SK-N-SH (cell line): ENCODE measurements around the gene NOP9. TPM values are rescaled to one million over a fixed set of nuclear protein-coding genes. Genes with fewer than 3 reads are reported as not detected.

Experiments
- CTCF ChIA-PET: fragments of 300-600, 350-600 bp; formaldehyde crosslinking; extraction: SDS; loops from one replicate; lab custom pipeline; 2021; lab: Yijun Ruan, JAX
- POLR2A ChIA-PET: fragments of 350-600 bp; sonication (Branson Sonifier 250); formaldehyde crosslinking; extraction: SDS; loops from one replicate; lab custom pipeline; 2020; ENCODE audit warnings: antibody characterized with exemption, inconsistent platforms; lab: Yijun Ruan, JAX
- DNase-seq: peaks from one replicate; pipeline ENCODE4 v3.0.0; 2012
- H2AFZ ChIP-seq: fragments of 200-600 bp; sonication (generic); 2 replicates; pipeline ENCODE4 v1.8.1; 2016; ENCODE audit warnings: antibody characterized with exemption, mild to moderate bottlenecking, low read depth
- H3F3A ChIP-seq: fragments of 200-600 bp; sonication (generic); replicated peaks from 2 replicates; pipeline ENCODE3; 2016; ENCODE audit warnings: antibody characterized with exemption, mild to moderate bottlenecking; ENCODE audit not compliant: insufficient read depth
- H3K27ac ChIP-seq, 2 experiments: fragments of 200-500 bp in 1 of 2; fragments of 200-600 bp in 1 of 2; sonication (Bioruptor generic) in 1 of 2; sonication (generic), shearing (Covaris generic) in 1 of 2; 2 replicates each; pipeline versions ENCODE4 v1.5.1 to v1.6.1; 2014 to 2016; ENCODE audit warnings: low read depth in 2 of 2, inconsistent platforms in 1 of 2, low read length in 1 of 2, mild to moderate bottlenecking in 1 of 2, mixed read lengths in 1 of 2
- H3K27me3 ChIP-seq: fragments of 200-600 bp; sonication (generic), shearing (Covaris generic); 2 replicates; pipeline ENCODE4 v1.6.1; 2016; ENCODE audit warnings: mixed run types; ENCODE audit not compliant: insufficient read depth
- H3K36me3 ChIP-seq, 2 experiments: fragments of 200-500 bp in 1 of 2; fragments of 200-600 bp in 1 of 2; sonication (Bioruptor generic) in 1 of 2; sonication (generic) in 1 of 2; replicated peaks in 1 of 2; 2 replicates each; pipeline versions ENCODE3 to v1.5.1; 2014 to 2016; ENCODE audit warnings: low read length in 1 of 2, mild to moderate bottlenecking in 1 of 2; ENCODE audit not compliant: insufficient read depth in 2 of 2, control insufficient read depth in 1 of 2
- H3K4me1 ChIP-seq, 2 experiments: fragments of 200-500 bp in 1 of 2; fragments of 200-600 bp in 1 of 2; sonication (Bioruptor generic) in 1 of 2; sonication (generic), shearing (Covaris generic) in 1 of 2; 2 replicates each; pipeline versions ENCODE4 v1.5.1 to v1.6.1; 2014 to 2016; ENCODE audit warnings: low read depth in 1 of 2, low read length in 1 of 2, mixed run types in 1 of 2; ENCODE audit not compliant: insufficient read depth in 2 of 2, control insufficient read depth in 1 of 2
- H3K4me2 ChIP-seq: fragments of 200-600 bp; sonication (generic), shearing (Covaris generic); 2 replicates; pipeline ENCODE4 v1.6.1; 2017; ENCODE audit warnings: mixed run types
- H3K4me3 ChIP-seq, 2 experiments: fragments of 200-500 bp in 1 of 2; fragments of 200-600 bp in 1 of 2; sonication (Bioruptor generic) in 1 of 2; sonication (generic), shearing (Covaris generic) in 1 of 2; 2 replicates each; pipeline versions ENCODE4 v1.5.1 to v1.8.1; 2014 to 2016; ENCODE audit warnings: low read depth in 2 of 2, inconsistent platforms in 1 of 2, low read length in 1 of 2, mild to moderate bottlenecking in 1 of 2, mixed read lengths in 1 of 2, moderate library complexity in 1 of 2
- H3K79me2 ChIP-seq: fragments of 200-600 bp; sonication (generic); 2 replicates; pipeline ENCODE4 v1.8.1; 2017; ENCODE audit warnings: mild to moderate bottlenecking; ENCODE audit not compliant: insufficient read depth
- H3K9ac ChIP-seq: fragments of 200-600 bp; sonication (generic); 2 replicates; pipeline ENCODE4 v1.6.1; 2017; ENCODE audit warnings: mixed run types
- H3K9me2 ChIP-seq: fragments of 200-600 bp; sonication (generic); 2 replicates; pipeline ENCODE4 v1.6.1; 2017; ENCODE audit warnings: mixed run types
- H3K9me3 ChIP-seq: fragments of 200-600 bp; sonication (generic); 2 replicates; pipeline ENCODE4 v1.6.1; 2017; ENCODE audit warnings: mixed run types, mild to moderate bottlenecking, moderate library complexity
- H4K20me1 ChIP-seq: fragments of 200-600 bp; sonication (generic); 2 replicates; pipeline ENCODE4 v1.6.1; 2017; ENCODE audit warnings: mild to moderate bottlenecking, mixed run types; ENCODE audit not compliant: insufficient read depth
- CHD2 ChIP-seq: fragments of 150-350 bp; IDR thresholded peaks from 2 replicates; pipeline ENCODE4 v1.6.1; 2018; ENCODE audit warnings: low read length; ENCODE audit not compliant: partially characterized antibody
- CTCF ChIP-seq: fragments of 200-600 bp; sonication (generic); IDR thresholded peaks from 2 replicates; pipeline ENCODE4 v1.6.1; 2017; ENCODE audit warnings: antibody characterized with exemption, mild to moderate bottlenecking, moderate library complexity
- ELF1 ChIP-seq: IDR thresholded peaks from 2 replicates; pipeline ENCODE4 v1.4.0; 2012
- EP300 ChIP-seq, 2 experiments: IDR thresholded peaks; 2 replicates each; pipeline versions ENCODE4 v1.4.0 to v1.6.1; 2012; ENCODE audit warnings: borderline replicate concordance in 1 of 2, low read depth in 1 of 2, low read length in 1 of 2
- FOXJ3 ChIP-seq: sonication (generic); formaldehyde crosslinking; IDR thresholded peaks from 2 replicates; pipeline ENCODE4 v1.5.1; 2020; ENCODE audit warnings: mild to moderate bottlenecking, missing genetic modification reagents
- GABPA ChIP-seq: IDR thresholded peaks from 2 replicates; pipeline ENCODE4 v1.4.0; 2012; ENCODE audit warnings: low read depth, mild to moderate bottlenecking
- IRF3 ChIP-seq: fragments of 150-350 bp; IDR thresholded peaks from 2 replicates; pipeline ENCODE4 v1.6.1; 2016; ENCODE audit warnings: mild to moderate bottlenecking, low read depth, low read length
- MAX ChIP-seq: IDR thresholded peaks from 2 replicates; pipeline ENCODE4 v1.4.0; 2012; ENCODE audit warnings: low read depth
- MXI1 ChIP-seq: IDR thresholded peaks from 2 replicates; pipeline ENCODE4 v1.6.1; 2012; ENCODE audit warnings: mild to moderate bottlenecking, low read depth, low read length, improper control_type of control experiment
- NRF1 ChIP-seq: IDR thresholded peaks from 2 replicates; pipeline ENCODE4 v1.6.1; 2012; ENCODE audit warnings: low read depth, mild to moderate bottlenecking, low read length
- SIN3A ChIP-seq: IDR thresholded peaks from 2 replicates; pipeline ENCODE4 v1.6.1; 2012; ENCODE audit warnings: low read depth, mild to moderate bottlenecking, low read length, moderate library complexity, borderline replicate concordance
- SMC3 ChIP-seq: IDR thresholded peaks from 2 replicates; pipeline ENCODE4 v1.6.1; 2012; ENCODE audit warnings: low read depth, low read length, improper control_type of control experiment
- TCF12 ChIP-seq: IDR thresholded peaks from 2 replicates; pipeline ENCODE4 v1.4.0; 2012
- TEAD4 ChIP-seq: IDR thresholded peaks from 2 replicates; pipeline ENCODE4 v1.4.0; 2012; ENCODE audit warnings: mild to moderate bottlenecking, borderline replicate concordance; ENCODE audit not compliant: insufficient read depth
- USF1 ChIP-seq: IDR thresholded peaks from 2 replicates; pipeline ENCODE4 v1.4.0; 2012; ENCODE audit warnings: low read depth, borderline replicate concordance
- WGBS: methylation state at CpG from one replicate; pipeline ENCODE4 v1.1.6; 2017; ENCODE audit warnings: low lambda C conversion rate; 5-methylcytosine and 5-hydroxymethylcytosine counted together
- polyA plus RNA-seq, 3 experiments: library from polyadenylated mRNA; depleted of rRNA; stranded (reverse); fragments of >200 nt; gene quantifications; 2 replicates each; pipeline ENCODE4 v1.2.3, GENCODE V29; 2012

NOP9 gene
- polyA plus RNA-seq, 1 of the 3 experiments (the other 2 are of a cell fraction) = 11.9 TPM

- no peak overlapping the region for H3K9ac ChIP-seq
- H3K4me1 ChIP-seq = peaks cover 0 to 2% of the 10 kb centered on the region in 2 experiments; a peak in 2 of 4 replicates
- H3F3A ChIP-seq = peaks cover 3% of the 10 kb centered on the region
- H3K9me3 ChIP-seq = no peaks in the 10 kb centered on the region
- CTCF ChIA-PET = interaction anchor here (0.8 to 6.2 kb wide), 7 partner anchors 9 to 140 kb away, joined by 3 to 43 read pairs (median 4); partner anchors contain the start of genes CIDEB and TINF2
- H3K79me2 ChIP-seq = no peaks in the 10 kb centered on the region
- no peaks in the 10 kb centered on the region for H4K20me1 ChIP-seq
- H2AFZ ChIP-seq = no peak overlapping the region
- no peaks in the 10 kb centered on the region for H3K27me3 ChIP-seq
- H3K27ac ChIP-seq = no peak overlapping the region
- no peak for TF ChIP-seq CHD2
- no peak for TF ChIP-seq GABPA
- TF ChIP-seq FOXJ3 (CRISPR knock-in tag) = no peak
- TF ChIP-seq TEAD4 = no peak
- TF ChIP-seq IRF3 = no peak
- no peak for TF ChIP-seq TCF12
- no peak for TF ChIP-seq ELF1
- TF ChIP-seq SMC3 = no peak
- no peak for TF ChIP-seq MXI1
- no peak for TF ChIP-seq SIN3A
- no peak for TF ChIP-seq NRF1
- TF ChIP-seq EP300 (IDR thresholded peaks at IDR 0.05; ENCODE audit: borderline replicate concordance in 1 of 2, low read depth in 1 of 2, low read length in 1 of 2) = no peak
- no peak for TF ChIP-seq MAX
- no peak for TF ChIP-seq USF1
- no peak for TF ChIP-seq CTCF
- no peak overlapping the region for H3K4me3 ChIP-seq
- H3K9me2 ChIP-seq = no peaks in the 10 kb centered on the region
- H3K4me2 ChIP-seq = no peak overlapping the region
- POLR2A ChIA-PET = interaction anchor here (0.6 to 1.4 kb wide), 2 partner anchors 20 to 64 kb away, joined by 3 to 6 read pairs; partner anchors contain the start of gene RABGGTA
- DNase-seq = no peak
- peaks cover 14 to 45% of the 10 kb centered on the region in 2 experiments for H3K36me3 ChIP-seq
- 87% methylated on average over 3 of the region's 3 CpGs for WGBS
Measured at GRCh38 chr14:24291446-24292117, 8.1 kb upstream of the NOP9 start.
